CD4-positive, alpha-beta memory T cell (primary cell): ENCODE results near the gene PDE4D. TPM values are rescaled to one million over a fixed set of nuclear protein-coding genes. Genes with fewer than 3 reads are reported as not detected.
A peak's percentile ranks its signal among the peaks of the same experiment; 100 is the strongest.
"Not testable (repeated sequence)": the region's sequence is repeated elsewhere in the genome, so short reads cannot be mapped to it uniquely, and the experiment has no call there.

Experiments
- CTCF ChIA-PET: fragments of 350-600 bp; sonication (Branson Sonifier 250); formaldehyde crosslinking; loops from one replicate; lab custom pipeline; 2021; ENCODE audit warnings: inconsistent platforms; ENCODE audit not compliant: partially characterized antibody; lab: Charles Lee
- POLR2A ChIA-PET: fragments of 350-600 bp; sonication (Branson Sonifier 250); formaldehyde crosslinking; loops from one replicate; lab custom pipeline; 2021; ENCODE audit not compliant: partially characterized antibody; lab: Charles Lee
- DNase-seq, 5 donors: peaks; one replicate each; pipeline versions ENCODE4 v3.0.0 to v3.0.0-alpha.2; 2020 to 2022; ENCODE audit warnings: mixed read lengths in 1 of 5
- H3K27ac ChIP-seq: one replicate; pipeline ENCODE4 v1.7.0; 2013; ENCODE audit warnings: low read depth, low read length
- H3K27me3 ChIP-seq: 2 replicates; pipeline ENCODE4 v1.7.0; 2013; ENCODE audit warnings: mild to moderate bottlenecking, low read length, moderate library complexity; ENCODE audit not compliant: insufficient read depth
- H3K36me3 ChIP-seq: 2 replicates; pipeline ENCODE4 v1.7.0; 2013; ENCODE audit warnings: mild to moderate bottlenecking, low read length, moderate library complexity; ENCODE audit not compliant: insufficient read depth
- H3K4me1 ChIP-seq: 2 replicates; pipeline ENCODE4 v1.7.0; 2013; ENCODE audit warnings: mild to moderate bottlenecking, low read length, moderate library complexity; ENCODE audit not compliant: insufficient read depth
- H3K4me3 ChIP-seq, 2 donors: one replicate each; pipeline ENCODE4 v1.7.0; 2013; ENCODE audit warnings: low read length in 2 of 2, mild to moderate bottlenecking in 1 of 2
- H3K9me3 ChIP-seq, 2 donors: one replicate each; pipeline ENCODE4 v1.7.0; 2013; ENCODE audit warnings: low read length in 2 of 2, control low read depth in 1 of 2; ENCODE audit not compliant: control insufficient read depth in 1 of 2
- H3K27ac Mint-ChIP-seq, 7 donors: one replicate each; pipeline ENCODE4 v1.8.0; 2020 to 2021; ENCODE audit warnings: mixed read lengths in 7 of 7, mild to moderate bottlenecking in 6 of 7, inconsistent platforms in 3 of 7, moderate library complexity in 3 of 7
- H3K27me3 Mint-ChIP-seq, 2 donors: one replicate each; pipeline ENCODE4 v1.8.0; 2020 to 2021; ENCODE audit warnings: mixed read lengths in 2 of 2
- H3K36me3 Mint-ChIP-seq, 2 donors: one replicate each; pipeline ENCODE4 v1.8.0; 2020 to 2021; ENCODE audit warnings: mixed read lengths in 2 of 2, inconsistent platforms in 1 of 2, mild to moderate bottlenecking in 1 of 2
- H3K4me1 Mint-ChIP-seq, 4 donors: one replicate each; pipeline ENCODE4 v1.8.0; 2020 to 2021; ENCODE audit warnings: mixed read lengths in 4 of 4, mild to moderate bottlenecking in 1 of 4
- H3K4me3 Mint-ChIP-seq, 8 donors: one replicate each; pipeline ENCODE4 v1.8.0; 2020 to 2021; ENCODE audit warnings: mixed read lengths in 8 of 8, mild to moderate bottlenecking in 7 of 8, moderate library complexity in 6 of 8, inconsistent platforms in 3 of 8
- H3K9me3 Mint-ChIP-seq, 8 donors: one replicate each; pipeline ENCODE4 v1.8.0; 2020 to 2021; ENCODE audit warnings: mixed read lengths in 8 of 8, mild to moderate bottlenecking in 5 of 8, inconsistent platforms in 3 of 8, moderate library complexity in 1 of 8
- intact Hi-C: fragments of 100-400 bp; cut with micrococcal nuclease; formaldehyde crosslinking; loops from one replicate; pipeline ENCODE4 v1.15.1; 2023
- polyA plus RNA-seq, 2 donors: library from polyadenylated mRNA; unstranded; fragments of 300-500 nt; fragmentation: Illumina TruSeq; gene quantifications; one replicate each; pipeline ENCODE4 v1.2.3, GENCODE V29; 2021
- total RNA-seq, 2 experiments: library from RNA; stranded (reverse); gene quantifications; one replicate each; pipeline ENCODE4 v1.2.3, GENCODE V29; 2021

Gene PDE4D
- total and polyA plus RNA-seq, 4 experiments from 2014 or later, result 12.3 to 49.7 (median 30.3) TPM

- Mint-ChIP-seq H3K4me3 (no peak overlapping the region), H3K36me3 (no peaks in the 10 kb centered on the region), H3K27me3 (peaks cover 0 to 3% of the 10 kb centered on the region in 2 donors), H3K4me1 (peaks cover 0 to 4% (median 3%) of the 10 kb centered on the region in 4 donors), H3K27ac (no peak overlapping the region), H3K9me3 (no peaks in the 10 kb centered on the region)
- H3K4me1 ChIP-seq, result no peaks in the 10 kb centered on the region
- POLR2A ChIA-PET, result interaction anchor here (1.0 kb wide), 1 partner anchor 192 kb away, joined by 3 read pairs; no protein-coding TSS in a partner anchor
- no peak overlapping the region for H3K4me3 ChIP-seq
- no peaks in the 10 kb centered on the region for H3K27me3 ChIP-seq
- CTCF ChIA-PET, result interaction anchor here (0.6 to 2.7 kb wide), 18 partner anchors 8 to 508 kb away, joined by 3 to 58 read pairs (median 5); no protein-coding TSS in a partner anchor
- H3K36me3 ChIP-seq, result no peaks in the 10 kb centered on the region
- peak in 4 of 5 donors; percentile 27 to 41 (median 34) for DNase-seq
- H3K9me3 ChIP-seq, result no peaks in the 10 kb centered on the region
- intact Hi-C loops, result loop anchor here (1.0 to 5.0 kb wide), 5 partner anchors 192 to 510 kb away; no protein-coding TSS in a partner anchor
- no peak overlapping the region for H3K27ac ChIP-seq
Observed at GRCh38 chr5:59380350-59380951, 513.1 kb downstream of the PDE4D start.

- H3K27me3 ChIP-seq, H3K4me1 ChIP-seq, H3K36me3 Mint-ChIP-seq, H3K36me3 ChIP-seq, H3K4me1 Mint-ChIP-seq, H3K4me3 Mint-ChIP-seq, H3K9me3 ChIP-seq, H3K27ac ChIP-seq, H3K4me3 ChIP-seq, POLR2A ChIA-PET, H3K27ac Mint-ChIP-seq, DNase-seq, intact Hi-C loops: not testable (repeated sequence)
- Mint-ChIP-seq H3K27me3 (peaks cover 7 to 11% of the 10 kb centered on the region in 2 donors), H3K9me3 (peaks cover 0 to 23% (median 18%) of the 10 kb centered on the region in 8 donors)
- CTCF ChIA-PET, result interaction anchor here (1.6 kb wide), 1 partner anchor 186 kb away, joined by 8 read pairs; no protein-coding TSS in a partner anchor
Observed at GRCh38 chr5:59374036-59374435, 519.5 kb downstream of the PDE4D start.

DNA sequence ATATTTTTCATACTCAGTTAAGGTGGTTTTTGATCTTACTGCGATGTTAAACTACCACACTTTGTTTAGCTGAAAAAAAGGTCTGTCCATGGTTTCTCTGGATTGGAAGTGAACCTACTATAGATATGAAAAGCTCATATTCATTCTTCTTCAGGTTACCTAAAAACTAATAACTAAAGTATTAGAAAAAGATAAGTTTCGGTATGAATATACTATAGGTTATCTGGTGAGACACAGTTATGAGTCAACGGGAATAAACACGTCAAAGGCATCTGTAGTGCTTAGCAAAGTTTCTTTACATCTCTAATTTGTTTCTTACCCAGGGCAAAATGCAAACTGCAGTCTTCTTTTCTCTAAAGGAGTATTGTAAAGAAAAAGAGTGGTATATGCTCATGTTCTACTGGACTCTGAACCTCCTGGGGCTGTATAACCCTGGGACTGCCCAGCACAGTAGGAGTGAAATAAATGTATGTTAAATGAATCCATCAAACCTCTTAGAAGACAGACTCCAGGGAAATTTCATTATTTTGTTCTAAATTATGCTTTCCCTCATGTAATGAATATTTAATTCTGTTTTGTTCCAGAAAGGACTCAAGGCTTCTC lies 521.9 kb downstream of the PDE4D start:
- CTCF ChIA-PET, result interaction anchor here (1.0 to 2.3 kb wide), 5 partner anchors 9 to 485 kb away, joined by 3 to 13 read pairs (median 6); no protein-coding TSS in a partner anchor
- Histone ChIP-seq H3K4me1 (no peaks in the 10 kb centered on the region), H3K9me3 (no peaks in the 10 kb centered on the region), H3K36me3 (no peaks in the 10 kb centered on the region), H3K27me3 (no peaks in the 10 kb centered on the region), H3K4me3 (no peak overlapping the region), H3K27ac (no peak overlapping the region)
- H3K27me3 Mint-ChIP-seq, result peaks cover 6 to 11% of the 10 kb centered on the region in 2 donors
- POLR2A ChIA-PET, result no interaction called here
- no peak for DNase-seq
- peaks cover 0 to 2% (median under 1%) of the 10 kb centered on the region in 4 donors for H3K4me1 Mint-ChIP-seq
- H3K27ac Mint-ChIP-seq, result no peak overlapping the region
- H3K36me3 Mint-ChIP-seq, result no peaks in the 10 kb centered on the region
- no peak overlapping the region for H3K4me3 Mint-ChIP-seq
- intact Hi-C loops, result no loop called here
- H3K9me3 Mint-ChIP-seq, result peaks cover 0 to 23% (median 18%) of the 10 kb centered on the region in 8 donors

- Histone ChIP-seq H3K27me3 (no peaks in the 10 kb centered on the region), H3K9me3 (no peaks in the 10 kb centered on the region), H3K4me1 (no peaks in the 10 kb centered on the region), H3K27ac (no peak overlapping the region), H3K36me3 (no peaks in the 10 kb centered on the region), H3K4me3 (no peak overlapping the region)
- no peak for DNase-seq
- H3K27me3 Mint-ChIP-seq, result peaks cover 8 to 11% of the 10 kb centered on the region in 2 donors
- ChIA-PET POLR2A (no interaction called here), CTCF (interaction anchor here (1.8 to 6.3 kb wide), 3 partner anchors 178 to 483 kb away, joined by 12 to 48 read pairs (median 15); no protein-coding TSS in a partner anchor)
- H3K36me3 Mint-ChIP-seq, result no peaks in the 10 kb centered on the region
- no peak overlapping the region for H3K27ac Mint-ChIP-seq
- no peak overlapping the region for H3K4me3 Mint-ChIP-seq
- H3K4me1 Mint-ChIP-seq, result peaks cover 0 to 2% (median under 1%) of the 10 kb centered on the region in 4 donors
- intact Hi-C loops, result loop anchor here (1.0 to 5.0 kb wide), 2 partner anchors 181 to 337 kb away; no protein-coding TSS in a partner anchor
- peaks cover 0 to 16% (median 11%) of the 10 kb centered on the region in 8 donors for H3K9me3 Mint-ChIP-seq
Observed at GRCh38 chr5:59368951-59369350, 524.6 kb downstream of the PDE4D start.

GRCh38 chr5:59367791-59368394 lies 525.6 kb downstream of the PDE4D start:
- Histone ChIP-seq H3K27ac (no peak overlapping the region), H3K4me3 (no peak overlapping the region), H3K4me1 (no peaks in the 10 kb centered on the region), H3K9me3 (no peaks in the 10 kb centered on the region), H3K27me3 (no peaks in the 10 kb centered on the region), H3K36me3 (no peaks in the 10 kb centered on the region)
- H3K27ac Mint-ChIP-seq, result no peak overlapping the region
- H3K36me3 Mint-ChIP-seq, result no peaks in the 10 kb centered on the region
- H3K27me3 Mint-ChIP-seq, result peaks cover 11 to 14% of the 10 kb centered on the region in 2 donors
- H3K9me3 Mint-ChIP-seq, result peaks cover 0 to 5% (median 4%) of the 10 kb centered on the region in 8 donors
- peak in 4 of 5 donors; percentile 22 to 33 (median 28) for DNase-seq
- peaks cover 0 to 2% (median under 1%) of the 10 kb centered on the region in 4 donors for H3K4me1 Mint-ChIP-seq
- H3K4me3 Mint-ChIP-seq, result no peak overlapping the region
- intact Hi-C loops, result loop anchor here (1.0 to 5.0 kb wide), 3 partner anchors 180 to 481 kb away; no protein-coding TSS in a partner anchor
- ChIA-PET POLR2A (no interaction called here), CTCF (interaction anchor here (0.8 to 6.3 kb wide), 15 partner anchors 8 to 482 kb away, joined by 3 to 48 read pairs (median 5); no protein-coding TSS in a partner anchor)

GRCh38 chr5:59366784-59367183 lies 526.7 kb downstream of the PDE4D start:
- H3K36me3 Mint-ChIP-seq, result no peaks in the 10 kb centered on the region
- H3K4me1 Mint-ChIP-seq, result peaks cover 0 to 2% (median under 1%) of the 10 kb centered on the region in 4 donors
- intact Hi-C loops, result loop anchor here (2.0 to 5.0 kb wide), 2 partner anchors 334 to 480 kb away; no protein-coding TSS in a partner anchor
- POLR2A ChIA-PET, result no interaction called here
- H3K4me1 ChIP-seq, result no peaks in the 10 kb centered on the region
- no peaks in the 10 kb centered on the region for H3K36me3 ChIP-seq
- H3K27ac ChIP-seq, result no peak overlapping the region
- no peak overlapping the region for H3K4me3 Mint-ChIP-seq
- CTCF ChIA-PET, result interaction anchor here (1.6 to 6.3 kb wide), 6 partner anchors 10 to 473 kb away, joined by 5 to 48 read pairs (median 12); no protein-coding TSS in a partner anchor
- no peaks in the 10 kb centered on the region for H3K9me3 ChIP-seq
- DNase-seq, result no peak
- H3K27ac Mint-ChIP-seq, result no peak overlapping the region
- H3K27me3 ChIP-seq, result no peaks in the 10 kb centered on the region
- peaks cover 11 to 14% of the 10 kb centered on the region in 2 donors for H3K27me3 Mint-ChIP-seq
- H3K9me3 Mint-ChIP-seq, result no peaks in the 10 kb centered on the region
- H3K4me3 ChIP-seq, result no peak overlapping the region
